ENCODE measurements around the gene AFG1L.

DNA sequence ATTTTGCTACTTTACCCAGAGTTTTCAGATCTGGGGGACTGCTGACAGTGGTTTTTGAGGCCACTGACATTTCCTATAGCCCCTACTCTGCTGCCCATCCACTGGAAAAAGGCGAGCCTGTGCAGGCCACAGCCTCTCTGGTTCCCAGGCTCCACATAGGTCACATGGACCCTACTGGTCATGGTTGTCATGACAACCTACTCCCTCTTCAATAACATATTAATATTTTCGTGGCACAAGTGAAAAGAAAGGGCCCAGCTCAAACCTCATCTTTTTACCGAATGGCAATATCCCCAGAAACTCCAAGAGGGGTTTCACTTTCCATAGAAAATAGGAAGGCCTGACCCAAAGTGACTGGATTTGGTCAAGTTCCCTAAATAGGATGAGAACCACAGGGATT lies 254.9 kb downstream of the AFG1L start:
- TF ChIP-seq, protein P1, sequence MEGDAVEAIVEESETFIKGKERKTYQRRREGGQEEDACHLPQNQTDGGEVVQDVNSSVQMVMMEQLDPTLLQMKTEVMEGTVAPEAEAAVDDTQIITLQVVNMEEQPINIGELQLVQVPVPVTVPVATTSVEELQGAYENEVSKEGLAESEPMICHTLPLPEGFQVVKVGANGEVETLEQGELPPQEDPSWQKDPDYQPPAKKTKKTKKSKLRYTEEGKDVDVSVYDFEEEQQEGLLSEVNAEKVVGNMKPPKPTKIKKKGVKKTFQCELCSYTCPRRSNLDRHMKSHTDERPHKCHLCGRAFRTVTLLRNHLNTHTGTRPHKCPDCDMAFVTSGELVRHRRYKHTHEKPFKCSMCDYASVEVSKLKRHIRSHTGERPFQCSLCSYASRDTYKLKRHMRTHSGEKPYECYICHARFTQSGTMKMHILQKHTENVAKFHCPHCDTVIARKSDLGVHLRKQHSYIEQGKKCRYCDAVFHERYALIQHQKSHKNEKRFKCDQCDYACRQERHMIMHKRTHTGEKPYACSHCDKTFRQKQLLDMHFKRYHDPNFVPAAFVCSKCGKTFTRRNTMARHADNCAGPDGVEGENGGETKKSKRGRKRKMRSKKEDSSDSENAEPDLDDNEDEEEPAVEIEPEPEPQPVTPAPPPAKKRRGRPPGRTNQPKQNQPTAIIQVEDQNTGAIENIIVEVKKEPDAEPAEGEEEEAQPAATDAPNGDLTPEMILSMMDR (conservative IDR thresholded peaks at IDR 0.05; ENCODE audit: low read length): no peak
- no peak for TF ChIP-seq EZH2phosphoT487 (IDR thresholded peaks at IDR 0.05; ENCODE audit: borderline replicate concordance)

Data from Loucy (cell line).